ENCODE results near the gene VTCN1.
"Not testable (repeated sequence)": the region's sequence is repeated elsewhere in the genome, so short reads cannot be mapped to it uniquely, and the experiment has no call there.

The VTCN1 gene

GRCh38 chr1:117128323-117129079 is 82.2 kb downstream of the VTCN1 start:
- no peak for DNase-seq (ENCODE audit: low read depth in 1 of 2, low spot score in 1 of 2)

- no peak for DNase-seq (ENCODE audit: low read depth in 1 of 2, low spot score in 1 of 2)
Observed at GRCh38 chr1:117127795-117128194, 82.9 kb downstream of the VTCN1 start.

- no peak for DNase-seq (ENCODE audit: low read depth in 1 of 2, low spot score in 1 of 2)
Observed at GRCh38 chr1:117124661-117125060, 86.1 kb downstream of the VTCN1 start.

GRCh38 chr1:117123274-117123673 is 87.5 kb downstream of the VTCN1 start:
- DNase-seq (ENCODE audit: low read depth in 1 of 2, low spot score in 1 of 2), result no peak

GRCh38 chr1:117122330-117123025 is 88.2 kb downstream of the VTCN1 start:
- DNase-seq (ENCODE audit: low read depth in 1 of 2, low spot score in 1 of 2), result no peak

GRCh38 chr1:117121589-117122329 is 89.0 kb downstream of the VTCN1 start, which contains the start of gene TRIM45:
Gene TRIM45 (minus strand): TSS chr1:117121749. CDS start chr1:117121201, 548 bp downstream.
- peak; percentile 63 to 71 for DNase-seq (ENCODE audit: low read depth in 1 of 2, low spot score in 1 of 2)

- no peak for DNase-seq (ENCODE audit: low read depth in 1 of 2, low spot score in 1 of 2)
Observed at GRCh38 chr1:117120774-117121588, 89.7 kb downstream of the VTCN1 start.

GRCh38 chr1:117119144-117119543 is 91.6 kb downstream of the VTCN1 start:
- DNase-seq (ENCODE audit: low read depth in 1 of 2, low spot score in 1 of 2), result not testable (repeated sequence)

GRCh38 chr1:117118137-117118536 is 92.6 kb downstream of the VTCN1 start:
- no peak for DNase-seq (ENCODE audit: low read depth in 1 of 2, low spot score in 1 of 2)

- no peak for DNase-seq (ENCODE audit: low read depth in 1 of 2, low spot score in 1 of 2)
Observed at GRCh38 chr1:117117697-117118096, 93.0 kb downstream of the VTCN1 start.

GRCh38 chr1:117116784-117117130 is 94.0 kb downstream of the VTCN1 start:
- no peak for DNase-seq (ENCODE audit: low read depth in 1 of 2, low spot score in 1 of 2)

- no peak for DNase-seq (ENCODE audit: low read depth in 1 of 2, low spot score in 1 of 2)
Observed at GRCh38 chr1:117116090-117116783, 94.5 kb downstream of the VTCN1 start.

GRCh38 chr1:117114877-117115276 is 95.8 kb downstream of the VTCN1 start:
- DNase-seq (ENCODE audit: low read depth in 1 of 2, low spot score in 1 of 2), result no peak

- DNase-seq (ENCODE audit: low read depth in 1 of 2, low spot score in 1 of 2), result no peak
Observed at GRCh38 chr1:117113199-117113598, 97.5 kb downstream of the VTCN1 start.

- no peak for DNase-seq (ENCODE audit: low read depth in 1 of 2, low spot score in 1 of 2)
Observed at GRCh38 chr1:117112047-117112717, 98.5 kb downstream of the VTCN1 start.

GRCh38 chr1:117110774-117111173 is 100.0 kb downstream of the VTCN1 start:
- DNase-seq (ENCODE audit: low read depth in 1 of 2, low spot score in 1 of 2), result no peak

- DNase-seq (ENCODE audit: low read depth in 1 of 2, low spot score in 1 of 2), result no peak
Observed at GRCh38 chr1:117107364-117107763, 103.4 kb downstream of the VTCN1 start.

- no peak for DNase-seq (ENCODE audit: low read depth in 1 of 2, low spot score in 1 of 2)
Observed at GRCh38 chr1:117106478-117106877, 104.2 kb downstream of the VTCN1 start.

GRCh38 chr1:117105722-117106121 is 105.0 kb downstream of the VTCN1 start:
- DNase-seq (ENCODE audit: low read depth in 1 of 2, low spot score in 1 of 2), result no peak

GRCh38 chr1:117104986-117105385 is 105.7 kb downstream of the VTCN1 start:
- DNase-seq (ENCODE audit: low read depth in 1 of 2, low spot score in 1 of 2), result no peak
